ENCODE results near the gene KLHL29.
"Not testable (repeated sequence)": the region's sequence is repeated elsewhere in the genome, so short reads cannot be mapped to it uniquely, and the experiment has no call there.

KLHL29 gene

DNA sequence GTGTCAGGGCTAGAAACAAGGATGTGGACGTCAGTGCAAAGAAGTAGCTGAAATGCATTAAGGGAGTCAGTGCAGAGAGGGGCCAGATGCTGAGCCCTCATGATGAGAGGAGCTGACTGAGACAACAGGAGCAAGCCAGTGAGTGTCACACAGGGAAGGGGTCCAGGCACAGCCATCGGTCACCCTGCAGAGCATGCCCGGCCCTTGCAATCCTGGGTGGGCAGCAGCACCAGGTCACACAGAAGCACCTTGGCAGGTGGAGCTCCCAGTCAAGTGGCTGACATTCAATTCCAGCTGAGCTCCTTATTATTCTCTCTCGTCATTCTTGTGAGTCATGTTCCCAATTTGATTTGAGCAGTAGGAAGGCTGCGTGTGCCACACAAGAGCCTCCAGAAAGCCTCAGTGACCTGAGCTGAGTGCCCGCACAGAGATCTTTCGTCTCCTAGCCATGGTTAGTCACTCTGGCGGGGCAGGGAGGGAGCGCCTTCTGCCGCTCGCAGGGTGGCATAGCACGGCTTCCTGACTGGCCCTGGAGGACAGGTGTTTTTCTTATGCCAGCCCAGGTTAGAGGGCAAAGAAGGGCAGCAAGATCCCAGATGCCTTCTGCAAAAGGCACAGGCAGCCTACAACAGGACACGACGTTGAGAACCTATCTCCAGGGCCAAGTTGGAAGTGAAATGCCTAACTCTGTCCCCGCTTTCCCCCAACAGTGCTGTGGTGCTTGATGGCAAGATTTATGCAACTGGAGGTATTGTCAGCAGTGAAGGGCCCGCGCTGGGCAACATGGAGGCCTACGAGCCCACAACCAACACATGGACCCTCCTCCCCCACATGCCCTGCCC, 321.0 kb downstream of the KLHL29 start:
- no peak for DNase-seq

DNA sequence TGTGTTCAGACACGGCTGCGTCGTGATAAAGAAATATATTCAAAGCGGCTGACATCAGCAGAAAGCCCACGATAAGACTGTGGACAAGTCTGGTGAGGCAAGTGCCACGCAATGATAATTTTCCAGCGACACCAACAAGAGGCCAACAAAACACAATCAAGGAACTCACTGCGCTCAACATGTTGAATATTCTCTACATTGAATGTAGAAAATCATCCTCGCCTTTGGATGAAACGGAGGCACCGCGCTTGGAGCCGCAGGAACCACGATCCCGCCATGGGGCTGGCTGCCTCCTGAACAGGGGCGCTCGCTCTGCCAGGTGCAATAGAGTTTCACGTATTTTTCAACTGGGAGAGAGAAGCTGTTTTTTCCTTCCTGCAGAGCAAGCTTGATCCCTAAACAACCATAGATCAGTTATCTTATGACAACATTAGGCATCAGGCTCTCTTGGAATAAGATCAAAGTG, 321.7 kb downstream of the KLHL29 start:
- no peak for DNase-seq

DNA sequence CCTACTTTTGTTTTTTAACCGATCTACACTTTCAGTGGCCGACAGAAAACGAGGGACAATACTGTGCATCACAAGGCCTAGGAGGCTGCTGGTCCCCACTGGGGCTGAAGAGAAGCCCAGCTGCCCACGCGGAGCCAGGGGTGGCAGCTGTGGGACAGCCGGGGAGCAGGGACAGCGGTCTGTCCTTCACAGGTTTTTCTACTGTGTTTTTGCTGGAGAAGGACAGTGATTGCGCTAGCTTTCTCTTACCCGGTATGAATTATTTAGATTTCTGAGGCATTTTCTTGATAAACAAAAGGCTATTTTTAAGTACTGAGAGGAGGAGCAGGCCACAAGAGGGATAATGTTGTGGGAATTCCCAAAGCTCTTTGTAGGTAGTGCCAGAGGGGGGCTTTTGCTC, 322.1 kb downstream of the KLHL29 start:
- no peak for DNase-seq

DNA sequence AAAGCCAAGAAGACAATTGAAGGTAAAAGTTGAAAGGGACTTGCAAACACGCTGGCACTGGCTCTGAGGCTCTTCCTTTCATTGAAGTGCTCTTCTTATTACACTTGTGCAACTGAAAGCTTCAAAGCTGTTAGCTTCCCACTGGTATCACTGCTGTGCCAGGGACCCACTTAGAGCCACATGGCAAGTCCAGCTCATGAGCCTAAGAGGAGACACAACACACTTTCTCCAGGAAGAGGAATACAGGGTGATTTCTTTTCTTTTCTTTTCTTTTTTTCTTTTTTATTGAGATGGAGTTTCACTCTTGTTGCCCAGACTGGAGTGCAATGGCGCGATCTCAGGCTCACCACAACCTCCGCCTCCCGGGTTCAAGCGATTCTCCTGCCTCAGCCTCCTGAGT, 323.8 kb downstream of the KLHL29 start:
- no peak for DNase-seq

DNA sequence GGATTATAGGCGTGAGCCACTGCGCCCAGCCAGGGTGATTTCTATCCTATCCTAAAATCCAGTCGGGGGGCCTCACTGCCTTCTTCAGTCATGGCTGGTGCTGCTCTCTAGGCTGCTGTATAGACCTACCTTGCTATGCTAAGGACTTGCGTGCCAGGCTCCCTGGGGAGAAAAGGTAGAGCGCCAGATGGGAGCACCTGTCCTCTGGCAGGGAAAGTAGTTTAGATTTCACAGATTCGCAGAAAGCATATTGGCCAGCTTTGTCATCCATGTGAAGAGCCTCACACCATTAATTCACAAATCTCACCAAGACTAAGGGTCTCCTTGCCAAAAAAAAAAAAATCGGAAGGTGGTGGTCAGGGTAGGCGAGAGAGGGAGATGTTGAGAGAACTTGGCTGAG, 324.3 kb downstream of the KLHL29 start:
- no peak for DNase-seq

DNA sequence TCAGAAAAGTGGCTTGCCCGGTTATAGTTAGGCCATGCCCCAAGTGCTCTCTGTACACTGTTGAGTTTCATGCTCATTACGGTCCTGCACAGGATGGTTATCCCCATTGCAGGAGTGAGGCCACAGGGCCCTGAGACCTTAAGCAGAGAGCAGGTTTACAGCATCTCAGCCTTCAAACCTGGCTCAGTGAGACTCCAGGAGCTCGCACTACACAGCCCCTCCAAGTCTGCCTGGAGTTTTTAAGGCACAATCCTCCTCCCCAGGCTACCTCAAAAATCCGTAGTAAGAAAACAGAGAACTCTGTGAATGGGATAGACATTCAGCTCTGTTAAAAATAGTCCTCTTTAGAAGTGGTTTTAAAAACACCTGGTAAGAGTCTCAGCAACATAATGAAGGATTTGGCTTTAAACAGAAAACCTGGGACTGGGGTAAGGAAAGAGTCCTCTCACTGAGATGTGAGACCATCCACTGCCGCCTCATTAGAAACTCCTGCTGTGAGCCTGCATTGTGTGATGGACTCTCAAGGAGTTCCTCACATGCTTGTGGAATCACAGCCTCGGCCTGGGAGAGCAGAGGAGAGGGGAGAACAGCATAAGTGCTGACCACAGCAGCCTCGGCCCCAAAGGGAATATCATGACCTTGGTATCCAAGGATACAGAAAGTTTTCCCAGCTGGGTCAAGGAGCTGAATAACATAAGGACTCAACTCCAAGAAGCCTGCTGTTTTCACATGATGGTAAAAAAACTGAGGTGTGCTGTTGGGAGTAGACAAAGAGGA, 327.2 kb downstream of the KLHL29 start:
- DNase-seq = no peak

DNA sequence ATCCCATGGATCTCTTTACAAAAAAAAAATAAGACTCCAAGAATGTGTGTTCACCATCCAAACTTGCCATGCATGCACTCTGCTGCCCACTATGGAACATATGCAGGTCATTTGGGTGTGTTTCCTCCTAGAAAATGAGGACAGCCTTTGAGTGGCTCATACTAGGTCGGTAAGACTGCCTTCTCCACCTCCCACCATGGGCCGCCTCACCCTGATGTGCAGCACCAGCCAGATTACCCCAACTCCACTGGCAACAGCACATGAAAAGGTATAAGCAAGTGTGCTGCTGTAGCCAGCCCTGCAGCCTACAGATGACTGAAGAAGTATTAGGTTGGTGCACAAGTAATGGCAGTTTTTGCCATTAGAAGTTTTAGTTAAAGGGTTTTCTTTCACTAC, 327.8 kb downstream of the KLHL29 start:
- DNase-seq = no peak

DNA sequence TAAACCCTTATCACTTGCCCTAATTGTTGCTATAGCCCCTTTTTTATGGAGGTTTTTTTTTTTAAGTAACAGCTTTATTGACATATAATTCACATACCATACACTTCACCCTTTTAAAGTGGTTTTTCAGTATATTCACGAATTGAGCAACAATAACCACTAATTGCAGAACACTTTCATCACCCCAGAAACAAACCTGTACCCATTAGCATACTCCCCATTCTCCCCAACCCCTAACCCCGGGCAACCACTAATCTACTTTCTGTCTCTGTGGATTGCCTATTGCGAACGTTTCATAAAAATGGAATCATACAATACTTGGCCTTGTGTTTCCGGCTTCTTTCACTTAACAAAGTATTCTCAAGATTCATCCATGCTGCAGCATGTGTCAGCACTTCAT, 328.4 kb downstream of the KLHL29 start:
- no peak for DNase-seq

DNA sequence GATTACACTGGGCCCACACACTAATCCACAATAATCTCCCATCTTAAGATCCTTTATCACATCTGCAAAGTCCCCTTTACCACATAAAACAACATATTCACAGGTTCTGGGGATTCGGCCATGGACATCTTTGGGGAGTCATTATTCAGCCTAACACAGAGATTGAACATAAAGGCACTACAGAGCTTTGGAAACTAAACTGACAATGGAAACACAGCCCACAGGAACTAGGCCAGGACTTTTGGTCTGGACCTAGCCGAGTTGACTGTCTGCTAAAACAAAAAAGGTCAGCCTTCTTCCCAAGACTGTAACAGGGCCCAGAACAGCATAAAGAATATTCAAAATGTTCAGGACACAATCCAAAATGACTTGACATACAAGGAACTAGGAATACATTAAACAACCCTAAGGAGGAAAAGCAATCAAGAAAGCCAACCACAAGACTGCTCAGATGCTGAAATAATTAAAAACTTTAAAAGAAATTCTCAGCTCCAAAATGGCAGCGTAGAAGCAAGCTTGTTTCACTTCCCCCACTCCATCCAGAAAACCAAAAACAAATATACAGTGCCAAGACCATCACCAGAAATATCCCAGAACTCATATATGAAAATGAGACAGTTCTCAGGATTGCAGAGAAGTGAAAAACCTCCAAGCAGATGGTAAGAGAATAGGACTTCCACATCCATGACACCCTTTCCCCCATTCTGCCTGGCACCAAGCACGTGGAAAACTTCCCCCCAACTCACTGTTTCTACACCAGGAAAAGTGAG, 334.1 kb downstream of the KLHL29 start:
- DNase-seq = no peak

DNA sequence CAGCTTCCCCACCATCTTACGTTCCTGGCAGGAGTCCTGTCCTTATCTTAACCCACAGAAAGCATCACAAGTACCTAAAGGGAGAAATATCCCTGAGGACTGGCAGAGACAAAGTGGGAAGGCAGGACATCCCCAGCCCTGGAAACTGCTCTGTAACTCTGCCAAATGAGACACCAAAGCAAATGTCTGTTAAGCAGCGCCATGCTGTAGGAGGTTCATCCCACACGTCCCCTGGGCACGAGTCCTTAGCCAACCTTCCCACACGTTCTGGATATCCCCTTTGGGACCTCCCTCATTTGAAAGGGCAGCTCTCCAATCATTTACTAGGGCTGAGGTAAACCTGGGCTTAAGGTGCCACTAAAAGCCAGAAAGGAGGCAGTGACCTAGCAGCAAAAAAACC, 334.7 kb downstream of the KLHL29 start:
- no peak for DNase-seq

DNA sequence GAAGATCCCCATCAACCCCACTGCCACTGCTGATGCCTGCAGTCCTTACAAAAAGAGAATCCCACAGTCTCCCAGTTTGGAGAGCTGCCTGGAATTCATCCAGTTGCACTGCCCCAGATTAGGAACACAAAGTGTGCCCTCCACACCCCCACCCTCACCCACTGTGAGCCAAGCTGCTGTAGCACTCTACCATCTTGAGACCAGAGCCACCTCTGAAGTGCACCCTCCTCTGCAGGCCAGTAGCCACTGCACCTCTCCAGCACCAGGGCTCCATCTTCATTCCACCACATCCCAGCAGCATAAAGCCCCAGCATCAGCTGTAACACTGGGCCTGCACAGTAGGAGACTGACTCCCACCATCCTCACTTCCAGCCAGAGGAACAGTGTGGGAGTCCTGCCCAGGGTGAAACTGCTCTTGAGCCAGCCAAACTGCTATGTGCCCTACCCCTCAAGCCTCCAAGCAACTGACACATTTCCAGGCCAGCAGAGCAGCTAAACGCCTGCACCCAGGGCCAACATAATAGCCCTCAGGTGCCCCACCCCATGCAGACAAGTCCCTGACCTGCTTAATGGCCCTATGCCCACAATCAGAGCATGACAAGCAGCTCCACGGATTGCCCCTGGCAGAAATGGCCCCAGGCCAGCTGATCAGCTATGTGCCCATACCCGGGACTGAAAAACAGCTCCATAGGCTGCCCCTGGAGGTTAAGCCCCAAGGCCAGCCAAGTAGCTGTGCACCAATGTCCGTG, 335.9 kb downstream of the KLHL29 start:
- no peak for DNase-seq

DNA sequence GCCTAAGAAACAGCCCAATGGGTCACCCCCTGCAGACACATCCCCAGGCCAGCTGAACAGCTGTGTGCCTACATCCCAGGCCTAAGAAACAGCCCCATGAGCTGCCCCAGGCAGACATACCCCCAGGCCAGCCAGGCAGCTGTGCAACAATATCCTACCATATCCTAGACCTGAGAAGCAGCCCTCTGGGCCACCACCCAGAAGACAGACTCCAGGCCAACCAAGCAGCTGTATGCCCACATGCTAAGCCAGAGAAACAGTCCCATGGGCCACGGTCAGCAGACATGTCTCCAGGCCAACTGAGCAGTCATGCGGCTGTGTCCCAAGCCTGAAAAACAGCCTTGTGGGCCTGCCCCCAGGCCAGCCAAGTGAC, 336.5 kb downstream of the KLHL29 start:
- DNase-seq = no peak

DNA sequence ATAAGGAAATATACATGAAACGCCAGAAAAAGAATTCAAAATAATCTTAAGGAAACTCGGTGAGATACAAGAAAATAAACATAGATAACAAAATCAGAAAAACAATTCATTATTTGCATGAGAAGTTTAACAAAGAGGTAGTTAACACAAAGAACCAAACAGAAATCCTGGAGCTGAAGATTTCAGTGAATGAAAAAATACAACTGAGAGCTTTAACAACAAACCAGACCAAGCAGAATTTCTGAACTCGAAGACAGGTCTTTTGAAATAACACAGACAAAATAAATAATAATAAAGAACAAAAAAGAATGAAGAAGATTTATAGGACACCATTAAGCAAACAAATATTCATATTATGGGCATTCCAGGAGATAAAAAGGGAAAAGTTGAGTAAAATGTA, 337.3 kb downstream of the KLHL29 start:
- no peak for DNase-seq

DNA sequence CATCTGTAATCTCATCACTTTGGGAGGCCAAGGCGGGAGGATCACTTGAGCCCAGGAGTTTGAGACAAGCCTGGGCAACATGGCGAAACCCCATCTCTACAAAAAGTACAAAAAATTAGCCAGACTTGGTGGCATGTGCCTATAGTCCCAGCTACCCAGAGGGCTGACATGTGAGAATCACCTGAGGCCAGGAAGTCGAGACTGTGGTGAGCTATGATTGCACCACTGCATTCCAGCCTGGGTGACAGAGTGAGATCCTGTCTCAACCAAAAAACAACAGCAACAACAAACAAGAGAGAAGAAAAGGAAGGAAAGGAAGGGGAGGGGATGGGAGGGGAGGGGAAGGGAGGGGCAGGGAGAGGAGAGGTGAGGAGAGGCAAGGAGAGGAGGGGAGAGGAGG, 338.1 kb downstream of the KLHL29 start:
- DNase-seq = not testable (repeated sequence)

DNA sequence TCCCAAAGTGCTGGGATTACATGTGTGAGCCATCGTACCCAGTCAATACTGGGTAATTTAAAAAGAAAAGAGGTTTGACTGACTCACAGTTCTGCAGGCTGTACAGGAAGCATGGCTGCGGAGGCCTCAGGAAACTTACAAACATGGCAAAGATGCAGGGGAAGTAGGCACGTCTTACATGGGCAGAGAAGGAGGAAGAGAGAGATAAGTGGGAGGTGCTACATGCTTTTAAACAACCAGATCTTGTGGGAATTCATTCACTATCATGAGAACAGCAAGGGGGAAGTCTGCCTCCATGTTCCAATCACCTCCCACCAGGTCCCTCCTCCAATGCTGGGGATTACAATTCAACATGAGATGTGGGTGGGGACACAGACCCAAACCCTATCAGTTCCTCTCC, 349.4 kb downstream of the KLHL29 start:
- no peak for DNase-seq

DNA sequence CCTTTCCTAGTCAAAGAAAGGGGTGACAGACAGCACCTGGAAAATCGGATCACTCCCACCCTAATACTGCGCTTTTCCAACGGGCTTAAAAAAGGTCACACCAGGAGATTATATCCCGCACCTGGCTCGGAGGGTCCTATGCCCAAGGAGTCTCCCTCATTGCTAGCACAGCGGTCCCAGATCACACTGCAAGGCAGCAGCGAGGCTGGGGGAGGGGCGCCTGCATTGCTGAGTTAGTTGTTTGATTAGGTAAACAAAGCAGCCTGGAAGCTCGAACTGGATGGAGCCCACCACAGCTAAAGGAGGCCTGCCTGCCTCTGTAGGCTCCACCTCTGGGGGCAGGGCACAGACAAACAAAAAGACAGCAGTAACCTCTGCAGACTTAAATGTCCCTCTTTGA, 351.8 kb downstream of the KLHL29 start:
- not testable (repeated sequence) for DNase-seq

DNA sequence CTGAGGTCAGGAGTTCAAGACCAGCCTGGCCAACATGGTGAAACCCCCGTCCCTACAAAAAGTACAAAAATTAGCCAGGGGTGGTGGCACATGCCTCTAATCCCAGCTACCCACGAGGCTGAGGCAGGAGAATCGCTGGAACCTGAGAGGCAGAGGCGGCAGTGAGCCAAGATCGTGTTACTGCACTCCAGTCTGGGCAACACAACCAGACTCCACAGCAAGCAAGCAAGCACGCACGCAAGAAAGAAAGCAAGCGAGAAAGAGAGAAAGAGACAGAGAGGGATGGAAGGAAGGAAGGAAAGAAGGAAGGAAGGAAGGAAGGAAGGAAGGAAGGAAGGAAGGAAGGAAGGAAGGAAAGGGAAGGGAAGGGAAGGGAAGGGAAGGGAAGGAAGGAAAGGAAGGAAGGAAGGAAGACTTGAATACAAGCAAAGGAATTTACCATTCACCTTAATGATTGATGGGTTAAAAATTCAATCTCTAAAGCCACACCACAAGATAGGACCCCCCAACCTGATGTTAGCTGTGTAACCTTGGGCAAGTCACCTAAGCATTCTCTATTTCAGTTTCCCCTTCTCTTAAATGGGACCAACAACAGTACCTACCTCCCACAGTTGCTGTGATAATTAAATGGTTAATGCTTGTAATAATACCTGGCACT, 360.2 kb downstream of the KLHL29 start:
- no peak for DNase-seq

DNA sequence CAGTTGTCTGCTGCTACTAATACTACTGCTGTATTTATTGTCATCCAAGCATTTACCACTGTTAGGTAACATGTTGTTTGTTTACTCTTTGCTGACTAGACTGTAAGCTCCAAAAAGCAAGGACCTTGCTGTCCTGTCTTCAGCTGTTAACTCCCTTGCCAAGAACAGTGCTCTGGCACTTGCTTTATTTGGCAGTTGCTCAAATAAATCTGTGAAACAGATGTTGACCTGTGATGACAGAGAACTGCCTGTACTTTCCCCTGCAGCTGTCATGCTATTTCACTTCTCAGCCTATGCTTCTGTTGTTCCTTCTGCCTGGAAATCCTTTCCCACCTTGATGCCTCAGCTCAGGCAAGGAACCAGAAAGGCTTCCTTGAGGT, 360.7 kb downstream of the KLHL29 start:
- DNase-seq = no peak

DNA sequence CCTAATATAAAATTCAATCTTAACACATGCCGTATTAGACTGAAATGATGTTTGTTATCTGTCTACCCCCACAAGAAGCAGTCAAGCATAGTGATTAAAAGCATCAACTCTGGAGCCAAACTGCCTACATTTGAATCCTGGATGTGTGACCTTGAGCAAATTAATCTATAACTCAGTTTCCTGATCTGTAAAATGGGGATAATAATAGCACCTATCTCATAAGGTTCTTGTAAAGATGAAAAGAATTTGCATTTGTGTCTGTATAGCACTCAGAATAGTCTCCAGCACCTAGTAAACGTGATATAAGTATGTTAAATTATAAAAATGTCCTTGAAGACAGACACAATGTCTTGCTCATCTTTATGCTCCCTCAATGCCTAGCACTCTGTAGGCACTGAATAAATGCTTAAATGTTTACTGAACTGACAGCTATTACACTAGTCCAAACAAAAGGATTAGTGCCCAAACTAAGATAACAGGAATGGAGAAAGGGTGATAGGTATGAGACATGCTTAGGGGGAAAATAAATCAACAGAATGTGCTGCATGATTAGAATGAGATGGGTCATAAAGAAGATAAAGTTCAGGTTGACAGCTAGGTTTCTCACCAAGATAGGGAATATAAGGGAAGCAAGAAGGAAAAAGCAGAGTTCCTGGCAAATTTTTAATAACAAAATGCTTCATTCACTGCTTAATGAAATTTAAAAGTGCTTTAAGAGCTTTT, 361.3 kb downstream of the KLHL29 start:
- no peak for DNase-seq

DNA sequence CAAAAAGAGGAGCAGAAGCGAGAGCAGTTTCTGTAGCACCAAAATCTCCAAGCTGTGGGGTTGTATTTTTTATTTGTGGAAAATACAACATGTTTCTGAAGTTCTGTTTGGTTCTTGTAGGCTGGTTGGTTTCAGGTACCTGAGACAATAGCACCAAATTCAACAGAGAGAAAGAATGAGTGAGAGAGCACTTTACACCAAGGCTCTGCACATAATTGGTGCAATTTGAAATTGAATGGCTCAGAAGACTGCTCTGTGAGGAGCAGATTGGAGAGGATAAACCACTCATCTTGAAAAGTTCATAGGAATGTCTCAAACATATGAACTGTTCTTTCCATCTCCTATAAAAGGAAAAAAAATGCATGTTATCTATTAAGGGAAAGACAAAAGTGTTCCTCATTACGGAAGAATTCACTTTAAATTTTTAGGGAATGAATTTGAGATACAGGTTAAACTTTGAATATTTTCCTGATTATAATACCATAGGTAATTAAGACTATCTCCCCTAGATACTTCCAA, 366.8 kb downstream of the KLHL29 start:
- no peak for DNase-seq
